ENCODE measurements around the gene PLPPR4. TPM values are rescaled to one million over a fixed set of nuclear protein-coding genes. Genes with fewer than 3 reads are reported as not detected.
A peak's percentile ranks its signal among the peaks of the same experiment; 100 is the strongest.

Gene PLPPR4
- 2.2 and 4.8 TPM in 2 replicates for total RNA-seq

GRCh38 chr1:99264201-99265021 lies at the start of gene PLPPR4:
Gene PLPPR4 (plus strand): TSS chr1:99264492. CDS start chr1:99264594, 102 bp downstream.
- DNase-seq (ENCODE audit: low read depth) = peak; percentile 22
- TF ChIP-seq CTCF (IDR thresholded peaks at IDR 0.05; ENCODE audit: insufficient read depth, low read depth, low read length) = no peak
- peak within 1 kb of the TSS; percentile 50 for H3K4me3 ChIP-seq (ENCODE audit: low read depth, low read length)

- H3K4me3 ChIP-seq (ENCODE audit: low read depth, low read length) = no peak overlapping the region
- DNase-seq (ENCODE audit: low read depth) = no peak
- no peak for TF ChIP-seq CTCF (IDR thresholded peaks at IDR 0.05; ENCODE audit: insufficient read depth, low read depth, low read length)
Measured at GRCh38 chr1:99216956-99217355, 47.3 kb upstream of the PLPPR4 start.

GRCh38 chr1:99217599-99217998 lies 46.7 kb upstream of the PLPPR4 start:
- no peak for TF ChIP-seq CTCF (IDR thresholded peaks at IDR 0.05; ENCODE audit: insufficient read depth, low read depth, low read length)
- no peak overlapping the region for H3K4me3 ChIP-seq (ENCODE audit: low read depth, low read length)
- no peak for DNase-seq (ENCODE audit: low read depth)

GRCh38 chr1:99218572-99218971 lies 45.7 kb upstream of the PLPPR4 start:
- H3K4me3 ChIP-seq (ENCODE audit: low read depth, low read length) = no peak overlapping the region
- no peak for DNase-seq (ENCODE audit: low read depth)
- TF ChIP-seq CTCF (IDR thresholded peaks at IDR 0.05; ENCODE audit: insufficient read depth, low read depth, low read length) = no peak

GRCh38 chr1:99218999-99219398 lies 45.3 kb upstream of the PLPPR4 start:
- no peak for TF ChIP-seq CTCF (IDR thresholded peaks at IDR 0.05; ENCODE audit: insufficient read depth, low read depth, low read length)
- no peak overlapping the region for H3K4me3 ChIP-seq (ENCODE audit: low read depth, low read length)
- DNase-seq (ENCODE audit: low read depth) = no peak

GRCh38 chr1:99227056-99227897 lies 37.0 kb upstream of the PLPPR4 start:
- DNase-seq (ENCODE audit: low read depth) = peak; percentile 2
- H3K4me3 ChIP-seq (ENCODE audit: low read depth, low read length) = no peak overlapping the region
- TF ChIP-seq CTCF (IDR thresholded peaks at IDR 0.05; ENCODE audit: insufficient read depth, low read depth, low read length) = no peak
